ENCODE data around the gene SLC6A6.

DNA sequence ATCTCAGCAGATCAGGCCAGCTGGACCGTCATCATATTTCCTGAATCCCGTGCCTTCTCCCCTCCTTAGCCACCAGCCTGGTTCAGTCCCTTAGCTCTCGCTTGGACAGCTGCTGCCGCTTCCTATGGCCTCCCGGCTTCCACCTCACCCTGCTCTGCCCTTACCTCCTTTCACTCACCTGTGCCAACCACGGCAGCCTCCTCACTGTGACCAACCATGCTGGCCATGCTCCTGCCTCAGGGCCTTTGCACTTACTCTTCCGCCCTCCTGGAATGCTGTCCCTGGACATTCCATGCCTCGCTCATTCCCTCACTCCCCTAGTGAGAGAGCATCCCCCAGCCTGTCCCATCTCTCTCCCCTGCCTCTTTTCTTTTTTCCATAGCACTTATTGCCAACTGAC is 118.6 kb downstream of the SLC6A6 start:
- TF ChIP-seq EZH2 (IDR thresholded peaks at IDR 0.05; ENCODE audit: insufficient read depth, poor library complexity, severe bottlenecking) = no peak
- TF ChIP-seq EZH2phosphoT487 (IDR thresholded peaks at IDR 0.05; ENCODE audit: insufficient read depth, low read depth) = no peak
